B cell (primary cell): ENCODE results near the gene ARHGEF6. TPM values are rescaled to one million over a fixed set of nuclear protein-coding genes. Genes with fewer than 3 reads are reported as not detected.

Source experiments
- ATAC-seq: fragments of 200-7000 bp; cut with Tn5 transposase; one replicate; pipeline ENCODE4 v1.10.0; 2021; ENCODE audit warnings: low read depth, mild to moderate bottlenecking, moderate number of reproducible peaks, moderate library complexity
- CTCF ChIA-PET: fragments of 350-600 bp; sonication (Branson Sonifier 250); formaldehyde crosslinking; loops from one replicate; lab custom pipeline; 2021; ENCODE audit warnings: antibody characterized with exemption, inconsistent platforms; lab: Charles Lee
- POLR2A ChIA-PET: fragments of 350-600 bp; sonication (Branson Sonifier 250); formaldehyde crosslinking; loops from one replicate; lab custom pipeline; 2021; ENCODE audit warnings: antibody characterized with exemption; lab: Charles Lee
- DNase-seq: peaks from one replicate; pipeline ENCODE4 v3.0.0; 2013
- H2AFZ ChIP-seq: 2 replicates; pipeline ENCODE4 v1.6.1; 2012; ENCODE audit warnings: mild to moderate bottlenecking, low read depth, low read length; ENCODE audit not compliant: insufficient read depth, poor library complexity, severe bottlenecking
- H3K27ac ChIP-seq, 2 donors: 1 replicate in 1 of 2; 2 replicates in 1 of 2; pipeline ENCODE4 v1.5.1; 2012 to 2013; ENCODE audit warnings: low read length in 2 of 2, mild to moderate bottlenecking in 2 of 2, moderate library complexity in 1 of 2
- H3K27me3 ChIP-seq, 4 experiments: fragments of 200-600 bp in 1 of 4; sonication (generic) in 1 of 4; replicated peaks in 1 of 4; 1 replicate in 2 of 4; 2 replicates in 2 of 4; pipeline versions ENCODE4 v1.6.1 to v1.7.0; 2013 to 2016; ENCODE audit warnings: low read length in 3 of 4, mild to moderate bottlenecking in 2 of 4, mixed read lengths in 1 of 4, moderate library complexity in 1 of 4; ENCODE audit not compliant: insufficient read depth in 4 of 4, control insufficient read depth in 3 of 4; ENCODE audit errors: control extremely low read depth in 1 of 4
- H3K36me3 ChIP-seq, 2 experiments: replicated peaks in 1 of 2; 1 replicate in 1 of 2; 2 replicates in 1 of 2; pipeline versions ENCODE4 v1.6.1 to v1.7.1; 2013; ENCODE audit warnings: low read length in 1 of 2; ENCODE audit not compliant: insufficient read depth in 2 of 2, control insufficient read depth in 1 of 2; ENCODE audit errors: control extremely low read depth in 1 of 2, extremely low read depth in 1 of 2
- H3K4me1 ChIP-seq, 2 donors: fragments of 200-600 bp in 1 of 2; sonication (generic) in 1 of 2; 1 replicate in 1 of 2; 2 replicates in 1 of 2; pipeline versions ENCODE4 v1.5.1 to v1.6.1; 2013 to 2017; ENCODE audit warnings: low read length in 2 of 2; ENCODE audit not compliant: control insufficient read depth in 2 of 2, insufficient read depth in 2 of 2
- H3K4me2 ChIP-seq: replicated peaks from 2 replicates; pipeline ENCODE3; 2012; ENCODE audit warnings: mild to moderate bottlenecking, low read depth, low read length; ENCODE audit not compliant: poor library complexity, severe bottlenecking
- H3K4me3 ChIP-seq, 5 experiments: fragments of 200-600 bp in 1 of 5; sonication (generic) in 1 of 5; 1 replicate in 3 of 5; 2 replicates in 2 of 5; pipeline versions ENCODE4 v1.5.1 to v1.7.0; 2011 to 2016; ENCODE audit warnings: low read length in 4 of 5, mild to moderate bottlenecking in 4 of 5, low read depth in 2 of 5, control low read depth in 1 of 5, moderate library complexity in 1 of 5; ENCODE audit not compliant: insufficient read depth in 1 of 5; ENCODE audit errors: control extremely low read depth in 1 of 5, extremely low read depth in 1 of 5
- H3K79me2 ChIP-seq: fragments of 200-600 bp; sonication (generic); one replicate; pipeline ENCODE4 v1.6.0; 2016; ENCODE audit warnings: low read length; ENCODE audit not compliant: control insufficient read depth, insufficient read depth
- H3K9ac ChIP-seq: fragments of 200-600 bp; sonication (generic); 2 replicates; pipeline ENCODE4 v1.6.1; 2017; ENCODE audit warnings: mild to moderate bottlenecking, low read length, moderate library complexity
- H3K9me3 ChIP-seq, 3 donors: one replicate each; pipeline versions ENCODE4 v1.6.1 to v1.7.1; 2013; ENCODE audit warnings: low read length in 2 of 3; ENCODE audit not compliant: control insufficient read depth in 2 of 3, insufficient read depth in 1 of 3; ENCODE audit errors: control extremely low read depth in 1 of 3
- H4K20me1 ChIP-seq: 2 replicates; pipeline ENCODE4 v1.6.0; 2012; ENCODE audit warnings: mild to moderate bottlenecking, low read length; ENCODE audit not compliant: insufficient read depth, control insufficient read depth, poor library complexity, severe bottlenecking
- H3K27ac Mint-ChIP-seq: one replicate; pipeline ENCODE4 v1.8.0; 2021; ENCODE audit warnings: mixed read lengths
- H3K27me3 Mint-ChIP-seq: one replicate; pipeline ENCODE4 v1.8.0; 2021; ENCODE audit warnings: mixed read lengths
- H3K4me1 Mint-ChIP-seq: one replicate; pipeline ENCODE4 v1.8.0; 2021; ENCODE audit warnings: mixed read lengths
- H3K4me3 Mint-ChIP-seq: one replicate; pipeline ENCODE4 v1.8.0; 2021; ENCODE audit warnings: mixed read lengths
- H3K9me3 Mint-ChIP-seq: one replicate; pipeline ENCODE4 v1.8.0; 2022; ENCODE audit warnings: mixed read lengths; ENCODE audit not compliant: insufficient read depth
- EZH2 ChIP-seq: IDR thresholded peaks from 2 replicates; pipeline ENCODE4 v1.6.1; 2012; ENCODE audit warnings: borderline replicate concordance, low read depth, mild to moderate bottlenecking, moderate library complexity, low read length; ENCODE audit not compliant: insufficient read depth, poor library complexity, severe bottlenecking
- WGBS: methylation state at CpG from one replicate; pipeline ENCODE4 v1.1.5; 2013; ENCODE audit warnings: missing lambda C conversion rate; ENCODE audit not compliant: insufficient coverage; 5-methylcytosine and 5-hydroxymethylcytosine counted together
- intact Hi-C: fragments of 100-400 bp; cut with micrococcal nuclease; formaldehyde crosslinking; loops from one replicate; pipeline ENCODE4 v1.10.0; 2022
- polyA plus RNA-seq: library from polyadenylated mRNA; depleted of rRNA; stranded (reverse); fragments of >200 nt; gene quantifications from 2 replicates; pipeline ENCODE4 v1.2.3, GENCODE V29; 2012
- total RNA-seq, 2 donors: library from RNA; stranded (reverse); fragments of 120-200 nt in 1 of 2; gene quantifications; 1 replicate in 1 of 2; 2 replicates in 1 of 2; pipeline versions ENCODE4 v1.2.3 to v1.2.4, GENCODE V29; 2013 to 2022
- TF ChIP-seq, protein P1 (sequence below): fragments of 200-600 bp; IDR thresholded peaks from one replicate; pipeline ENCODE4 v1.8.0; 2022; ENCODE audit warnings: antibody characterized with exemption, mild to moderate bottlenecking

Gene ARHGEF6
- total and polyA plus RNA-seq, 2 donors (not counting 1 experiment from before 2014, with no cell fraction given), result 29.6 to 43.4 TPM

DNA sequence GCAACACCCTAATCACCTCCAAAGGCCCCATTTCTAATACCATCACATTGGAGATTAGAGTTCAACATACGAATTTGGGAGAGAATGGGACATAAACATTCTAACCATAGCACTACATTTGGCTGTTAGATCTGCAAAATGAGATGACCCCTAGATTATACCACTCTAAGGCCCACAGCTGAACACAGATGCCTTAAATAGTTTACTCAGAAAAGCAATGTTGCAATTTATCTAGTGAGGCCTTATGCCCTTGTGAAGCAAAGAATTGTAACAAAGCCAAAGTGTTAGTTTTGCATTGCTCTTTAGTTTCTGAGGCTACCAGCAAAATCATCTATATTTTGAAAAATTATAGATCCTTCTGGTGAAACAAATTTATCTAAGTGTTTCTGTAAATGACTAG, 31.6 kb upstream of the ARHGEF6 start:
- ChIA-PET POLR2A (no interaction called here), CTCF (no interaction called here)
- no peak for ATAC-seq
- H3K36me3 ChIP-seq, result no peaks in the 10 kb centered on the region
- Mint-ChIP-seq H3K9me3 (no peaks in the 10 kb centered on the region), H3K27ac (no peak overlapping the region), H3K4me1 (no peaks in the 10 kb centered on the region), H3K4me3 (no peak overlapping the region), H3K27me3 (no peaks in the 10 kb centered on the region)
- H3K79me2 ChIP-seq, result no peaks in the 10 kb centered on the region
- H4K20me1 ChIP-seq, result no peaks in the 10 kb centered on the region
- H2AFZ ChIP-seq, result no peak overlapping the region
- no peak overlapping the region for H3K27ac ChIP-seq
- no peaks in the 10 kb centered on the region for H3K27me3 ChIP-seq
- intact Hi-C loops, result no loop called here
- no peak overlapping the region for H3K9ac ChIP-seq
- no peak for DNase-seq
- WGBS, result no CpG with 5 or more reads among the region's 1 CpG
- H3K4me3 ChIP-seq, result no peak overlapping the region
- no peaks in the 10 kb centered on the region for H3K9me3 ChIP-seq
- TF ChIP-seq EZH2, result no peak
- TF ChIP-seq, protein P1, sequence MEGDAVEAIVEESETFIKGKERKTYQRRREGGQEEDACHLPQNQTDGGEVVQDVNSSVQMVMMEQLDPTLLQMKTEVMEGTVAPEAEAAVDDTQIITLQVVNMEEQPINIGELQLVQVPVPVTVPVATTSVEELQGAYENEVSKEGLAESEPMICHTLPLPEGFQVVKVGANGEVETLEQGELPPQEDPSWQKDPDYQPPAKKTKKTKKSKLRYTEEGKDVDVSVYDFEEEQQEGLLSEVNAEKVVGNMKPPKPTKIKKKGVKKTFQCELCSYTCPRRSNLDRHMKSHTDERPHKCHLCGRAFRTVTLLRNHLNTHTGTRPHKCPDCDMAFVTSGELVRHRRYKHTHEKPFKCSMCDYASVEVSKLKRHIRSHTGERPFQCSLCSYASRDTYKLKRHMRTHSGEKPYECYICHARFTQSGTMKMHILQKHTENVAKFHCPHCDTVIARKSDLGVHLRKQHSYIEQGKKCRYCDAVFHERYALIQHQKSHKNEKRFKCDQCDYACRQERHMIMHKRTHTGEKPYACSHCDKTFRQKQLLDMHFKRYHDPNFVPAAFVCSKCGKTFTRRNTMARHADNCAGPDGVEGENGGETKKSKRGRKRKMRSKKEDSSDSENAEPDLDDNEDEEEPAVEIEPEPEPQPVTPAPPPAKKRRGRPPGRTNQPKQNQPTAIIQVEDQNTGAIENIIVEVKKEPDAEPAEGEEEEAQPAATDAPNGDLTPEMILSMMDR, result no peak
- H3K4me2 ChIP-seq, result no peak overlapping the region
- H3K4me1 ChIP-seq, result no peaks in the 10 kb centered on the region

DNA sequence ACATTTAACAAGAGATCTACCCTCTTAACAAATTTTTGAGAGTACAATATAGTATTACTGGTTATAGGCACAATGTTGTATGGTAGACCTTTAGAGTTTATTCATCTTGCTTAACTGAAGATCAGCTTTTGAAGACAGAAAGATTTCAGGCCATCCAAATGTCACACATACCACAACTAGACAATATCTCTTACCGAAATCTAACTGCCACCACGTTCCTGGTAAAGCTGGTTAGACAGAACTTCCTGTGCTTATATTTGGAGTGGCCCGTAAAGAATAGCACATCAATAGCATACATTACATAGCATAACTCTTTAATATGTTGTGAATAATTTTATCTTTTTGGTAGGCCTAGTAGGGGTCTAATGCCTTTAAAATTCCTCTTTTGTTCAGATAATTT, 29.8 kb upstream of the ARHGEF6 start:
- ATAC-seq, result no peak
- Histone ChIP-seq H3K9ac (no peak overlapping the region), H3K4me2 (no peak overlapping the region), H3K79me2 (no peaks in the 10 kb centered on the region), H3K4me3 (no peak overlapping the region), H3K9me3 (no peaks in the 10 kb centered on the region), H3K36me3 (no peaks in the 10 kb centered on the region), H4K20me1 (no peaks in the 10 kb centered on the region), H3K27ac (no peak overlapping the region), H2AFZ (no peak overlapping the region), H3K27me3 (no peaks in the 10 kb centered on the region), H3K4me1 (no peaks in the 10 kb centered on the region)
- ChIA-PET CTCF (no interaction called here), POLR2A (no interaction called here)
- Mint-ChIP-seq H3K4me1 (no peaks in the 10 kb centered on the region), H3K9me3 (no peaks in the 10 kb centered on the region), H3K27me3 (no peaks in the 10 kb centered on the region), H3K27ac (no peak overlapping the region), H3K4me3 (no peak overlapping the region)
- no peak for DNase-seq
- TF ChIP-seq EZH2, result no peak
- WGBS, result no CpG with 5 or more reads among the region's 3 CpGs
- intact Hi-C loops, result no loop called here
